ENCODE results near the gene LRRC66. TPM values are rescaled to one million over a fixed set of nuclear protein-coding genes. Genes with fewer than 3 reads are reported as not detected.

Gene LRRC66
- total and polyA plus RNA-seq, 2 experiments from 2014 or later = 0.88 to 2.7 TPM

- no peak overlapping the region for H3K4me3 ChIP-seq
- TF ChIP-seq CTCF (IDR thresholded peaks at IDR 0.05; ENCODE audit: low read depth, low read length) = no peak
- no peaks in the 10 kb centered on the region for H3K36me3 ChIP-seq
- H3K27me3 ChIP-seq = no peaks in the 10 kb centered on the region
- no peak for DNase-seq (ENCODE audit: low read depth in 1 of 2, low spot score in 1 of 2)
- H3K4me1 ChIP-seq (ENCODE audit: low read depth) = no peaks in the 10 kb centered on the region
- no peak overlapping the region for H3K27ac ChIP-seq
- H3K9me3 ChIP-seq (ENCODE audit: low read depth) = no peaks in the 10 kb centered on the region
Observed at GRCh38 chr4:51965862-51966261, 54.3 kb downstream of the LRRC66 start.

- Histone ChIP-seq H3K27me3 (no peaks in the 10 kb centered on the region), H3K27ac (no peak overlapping the region), H3K36me3 (no peaks in the 10 kb centered on the region), H3K4me1 (ENCODE audit: low read depth) (no peaks in the 10 kb centered on the region), H3K9me3 (ENCODE audit: low read depth) (no peaks in the 10 kb centered on the region), H3K4me3 (no peak overlapping the region)
- TF ChIP-seq CTCF (IDR thresholded peaks at IDR 0.05; ENCODE audit: low read depth, low read length) = no peak
- no peak for DNase-seq (ENCODE audit: low read depth in 1 of 2, low spot score in 1 of 2)
Observed at GRCh38 chr4:51963841-51964517, 56.2 kb downstream of the LRRC66 start.

- Histone ChIP-seq H3K27ac (no peak overlapping the region), H3K27me3 (no peaks in the 10 kb centered on the region), H3K36me3 (no peaks in the 10 kb centered on the region), H3K4me1 (ENCODE audit: low read depth) (no peaks in the 10 kb centered on the region), H3K4me3 (no peak overlapping the region), H3K9me3 (ENCODE audit: low read depth) (no peaks in the 10 kb centered on the region)
- DNase-seq (ENCODE audit: low read depth in 1 of 2, low spot score in 1 of 2) = no peak
- TF ChIP-seq CTCF (IDR thresholded peaks at IDR 0.05; ENCODE audit: low read depth, low read length) = no peak
Observed at GRCh38 chr4:51960486-51960885, 59.7 kb downstream of the LRRC66 start.

GRCh38 chr4:51958199-51958968 lies 61.8 kb downstream of the LRRC66 start:
- Histone ChIP-seq H3K27ac (no peak overlapping the region), H3K4me1 (ENCODE audit: low read depth) (no peaks in the 10 kb centered on the region), H3K9me3 (ENCODE audit: low read depth) (no peaks in the 10 kb centered on the region), H3K27me3 (no peaks in the 10 kb centered on the region), H3K36me3 (no peaks in the 10 kb centered on the region), H3K4me3 (no peak overlapping the region)
- no peak for TF ChIP-seq CTCF (IDR thresholded peaks at IDR 0.05; ENCODE audit: low read depth, low read length)
- no peak for DNase-seq (ENCODE audit: low read depth in 1 of 2, low spot score in 1 of 2)

Other genes with a start within 250 kb of the LRRC66 start
- 18.0 and 25.5 TPM in 2 replicates for gene DCUN1D4, start 177.2 kb downstream of the LRRC66 start, total RNA-seq
- 28.2 and 31.2 TPM in 2 replicates for gene DCUN1D4, start 177.2 kb downstream of the LRRC66 start, polyA plus RNA-seq
- 23.3 and 31.5 TPM in 2 replicates for gene SGCB, start 17.9 kb upstream of the LRRC66 start, total RNA-seq
- gene SGCB, start 17.9 kb upstream of the LRRC66 start, polyA plus RNA-seq = 53.1 and 72.0 TPM in 2 replicates
- gene SPATA18, start 30.9 kb upstream of the LRRC66 start, total RNA-seq = 13.6 and 17.2 TPM in 2 replicates
- gene SPATA18, start 30.9 kb upstream of the LRRC66 start, polyA plus RNA-seq = 5.5 and 8.0 TPM in 2 replicates